GM21390 (cell line): ENCODE data around the gene ZDHHC11B.
"Not testable (repeated sequence)": the region's sequence is repeated elsewhere in the genome, so short reads cannot be mapped to it uniquely, and the experiment has no call there.

Experiments used
- ATAC-seq: cut with Tn5 transposase; IDR thresholded peaks from one replicate; pipeline ENCODE4 v1.9.1; 2021; ENCODE audit not compliant: unreplicated experiment

Gene ZDHHC11B

DNA sequence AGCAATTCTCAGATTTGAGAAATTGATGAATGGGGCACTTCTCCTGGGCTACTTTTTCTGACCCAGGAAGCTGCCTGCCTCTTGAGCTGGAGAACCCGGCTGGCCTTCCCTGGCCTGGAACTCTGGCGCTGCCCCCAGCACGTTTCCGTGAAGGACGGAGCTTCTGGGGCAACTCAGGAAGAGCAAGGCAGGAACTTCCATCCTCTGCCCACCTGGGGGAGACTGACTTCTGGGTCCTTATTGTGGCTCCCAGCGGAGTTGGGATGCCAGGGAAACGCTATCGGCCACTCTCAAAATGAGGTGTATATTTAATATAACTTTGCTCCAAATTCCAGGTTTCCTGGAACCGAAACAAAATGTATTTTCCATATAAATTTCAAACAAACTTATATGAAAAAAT, 57.4 kb downstream of the ZDHHC11B start:
- ATAC-seq: not testable (repeated sequence)

DNA sequence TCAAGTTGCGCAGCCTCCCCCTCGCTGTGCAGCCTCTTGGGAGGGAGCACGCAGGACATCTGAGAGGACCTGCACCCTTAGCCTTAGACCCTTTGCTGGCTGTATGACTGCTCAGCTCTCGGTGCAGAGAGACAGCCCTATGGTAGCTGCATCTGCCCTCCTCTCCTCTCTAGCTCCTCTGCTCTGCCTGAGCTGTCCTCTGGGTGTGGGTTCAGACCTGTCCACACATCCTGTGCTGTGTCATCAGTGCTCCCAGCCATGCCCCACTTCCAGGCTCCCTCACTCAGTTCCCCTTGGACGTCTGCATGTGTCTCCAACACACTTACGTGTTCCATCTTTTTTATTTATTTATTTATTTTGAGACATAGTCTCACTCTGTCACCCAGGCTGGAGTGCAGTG, 60.7 kb downstream of the ZDHHC11B start:
- not testable (repeated sequence) for ATAC-seq

DNA sequence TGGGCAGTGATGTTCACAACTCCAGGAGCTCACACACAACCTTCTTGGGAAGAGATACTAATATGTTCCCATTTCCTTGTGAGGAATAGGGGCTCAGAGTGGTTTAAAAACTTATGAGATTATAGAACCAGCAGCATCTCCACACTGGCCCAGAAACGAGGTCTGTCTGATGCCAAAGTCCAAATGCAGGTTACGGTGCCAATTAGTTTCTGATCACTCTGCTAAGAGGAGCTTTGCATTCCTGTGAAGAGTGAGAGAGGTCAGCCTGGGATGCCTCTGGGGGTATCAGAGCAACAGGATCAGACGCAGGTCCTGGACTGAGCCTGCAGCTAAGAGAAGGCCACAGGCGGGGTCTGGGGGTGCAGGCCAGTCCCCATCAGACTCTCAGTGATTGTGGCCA, 61.2 kb downstream of the ZDHHC11B start:
- not testable (repeated sequence) for ATAC-seq

DNA sequence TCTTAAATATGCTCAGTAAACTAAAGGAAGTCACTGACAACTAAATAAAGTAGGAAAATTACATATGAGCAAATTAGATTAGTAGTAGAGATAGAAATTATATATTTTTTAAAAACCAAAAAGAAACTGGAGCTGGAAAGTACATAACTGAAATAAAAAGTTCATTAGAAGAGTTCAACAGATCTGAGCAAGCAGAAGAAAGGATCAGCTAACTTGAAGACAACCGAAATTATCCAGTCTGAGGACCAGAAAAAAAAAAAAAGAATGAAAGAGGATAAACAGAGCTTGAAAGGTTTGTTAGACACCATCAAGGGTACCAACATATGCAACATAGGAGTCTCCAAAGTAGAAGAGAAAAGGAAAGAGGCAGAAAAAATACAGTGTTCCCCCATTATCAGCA, 65.2 kb downstream of the ZDHHC11B start:
- ATAC-seq: not testable (repeated sequence)

DNA sequence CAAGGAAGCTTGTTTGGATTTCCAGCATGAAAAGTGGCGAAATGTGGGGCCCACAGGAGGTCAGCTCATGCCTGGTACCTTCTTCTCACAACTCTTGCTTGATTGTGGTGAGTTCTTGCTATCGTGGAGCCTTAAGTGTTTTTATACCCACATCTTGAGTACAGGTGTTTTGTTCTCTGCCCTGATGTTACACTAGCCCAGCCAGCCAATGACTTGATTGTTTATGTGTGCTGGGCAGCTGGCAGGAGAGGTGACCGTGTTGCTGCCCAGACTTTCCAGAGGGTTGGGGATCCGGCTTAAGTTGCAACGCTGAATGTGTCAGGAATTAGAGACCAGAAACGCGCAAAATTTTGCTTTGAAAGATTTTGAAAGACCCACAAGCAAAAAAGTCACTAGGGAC, 67.4 kb downstream of the ZDHHC11B start:
- no peak for ATAC-seq

DNA sequence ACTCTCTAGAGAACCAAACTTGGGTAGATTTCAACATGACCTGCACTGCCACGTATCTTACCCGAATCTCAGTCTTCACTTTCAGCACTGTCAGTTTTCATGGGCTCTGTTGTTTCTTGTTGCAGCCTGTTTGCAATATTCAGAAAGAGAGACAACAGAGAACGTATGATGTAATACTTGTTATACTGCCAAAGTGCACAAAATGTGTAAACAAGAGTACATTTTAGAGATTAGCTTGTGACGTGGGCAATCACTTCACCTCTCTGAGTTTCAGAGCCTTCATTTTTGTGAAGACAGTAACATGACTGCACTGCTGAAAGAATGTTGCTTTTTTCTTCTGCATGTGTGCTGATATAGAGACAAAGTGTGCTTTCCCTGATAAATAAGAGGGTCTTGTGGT, 67.8 kb downstream of the ZDHHC11B start:
- ATAC-seq: not testable (repeated sequence)

DNA sequence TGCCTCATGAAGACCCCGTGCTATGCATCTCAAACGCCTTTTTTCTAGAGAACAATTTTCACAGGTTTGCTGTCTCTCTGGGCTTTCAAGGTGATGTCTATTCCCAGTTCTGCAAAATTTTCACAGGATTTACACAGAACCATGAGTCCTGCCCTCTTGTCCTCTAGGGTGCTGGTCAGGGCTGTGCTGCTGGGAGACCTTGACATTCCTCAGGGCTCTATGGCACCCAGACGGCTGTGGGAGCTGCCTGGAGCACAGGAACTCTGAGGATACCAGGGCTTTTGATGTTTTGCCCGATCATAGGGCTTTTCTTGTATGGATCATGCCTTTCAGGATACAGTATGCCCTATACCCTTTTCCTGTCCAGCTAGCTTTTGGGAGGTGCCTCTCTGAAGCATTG, 68.9 kb downstream of the ZDHHC11B start:
- not testable (repeated sequence) for ATAC-seq

DNA sequence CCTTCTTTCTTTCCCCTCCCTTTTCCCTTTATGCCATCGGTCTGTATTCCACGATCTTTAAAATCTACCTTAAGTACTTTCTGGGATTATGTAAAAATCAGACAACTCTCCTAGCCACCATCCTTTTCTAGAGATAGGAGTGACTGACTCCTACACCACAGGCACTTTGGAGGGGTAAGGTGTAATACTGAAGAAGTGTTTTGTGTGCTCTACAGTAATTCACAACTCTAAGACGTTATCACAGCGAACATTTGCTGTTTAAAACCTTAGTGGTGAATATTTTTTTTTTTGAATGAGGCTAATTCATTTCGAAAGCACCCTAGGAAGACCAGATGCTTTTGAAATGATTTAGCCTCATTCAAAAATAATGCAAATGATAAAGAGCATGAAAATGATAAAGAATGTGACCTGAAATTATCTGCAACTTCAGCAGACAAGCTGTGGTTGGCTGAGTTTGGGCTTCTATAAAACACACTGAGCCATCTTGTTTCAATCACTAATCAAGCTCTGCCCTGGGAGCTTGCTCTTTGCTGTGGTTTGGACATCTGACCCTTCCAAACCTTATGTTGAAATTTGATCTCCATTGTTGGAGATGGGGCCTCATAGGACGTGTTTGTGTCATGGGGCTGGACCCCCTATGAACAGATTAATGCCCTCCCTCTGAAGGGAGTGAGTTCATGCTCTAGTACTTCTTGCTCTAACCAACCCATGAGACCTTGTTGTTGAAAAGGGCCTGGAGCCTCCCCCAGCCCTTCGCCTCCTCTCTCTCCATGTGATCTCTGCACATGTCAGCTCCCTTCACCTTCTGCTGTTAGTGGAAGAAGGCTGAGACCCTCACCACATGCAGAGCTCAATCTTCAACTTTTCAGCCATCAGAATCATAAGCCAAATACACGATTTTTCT, 70.1 kb downstream of the ZDHHC11B start:
- ATAC-seq: not testable (repeated sequence)

DNA sequence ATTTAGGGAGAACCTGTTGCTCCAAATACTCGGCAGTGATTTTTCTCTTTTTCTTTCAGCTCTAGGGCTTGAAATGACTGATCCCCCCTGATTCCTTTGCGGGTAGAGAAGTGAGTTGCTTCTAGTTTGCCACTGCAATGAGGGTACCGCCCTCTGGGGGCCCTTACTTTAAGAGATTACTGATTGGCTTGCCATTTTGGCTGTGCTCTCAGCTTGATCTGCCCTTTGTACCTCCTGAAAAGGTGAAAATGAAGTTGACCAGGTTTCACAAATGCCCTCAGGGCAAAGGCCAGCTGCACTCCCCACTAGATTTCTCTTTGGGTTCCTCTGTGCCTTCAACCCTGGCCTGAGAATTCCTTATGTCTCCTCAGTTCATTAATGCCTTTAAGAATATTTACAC, 70.8 kb downstream of the ZDHHC11B start:
- ATAC-seq: not testable (repeated sequence)

DNA sequence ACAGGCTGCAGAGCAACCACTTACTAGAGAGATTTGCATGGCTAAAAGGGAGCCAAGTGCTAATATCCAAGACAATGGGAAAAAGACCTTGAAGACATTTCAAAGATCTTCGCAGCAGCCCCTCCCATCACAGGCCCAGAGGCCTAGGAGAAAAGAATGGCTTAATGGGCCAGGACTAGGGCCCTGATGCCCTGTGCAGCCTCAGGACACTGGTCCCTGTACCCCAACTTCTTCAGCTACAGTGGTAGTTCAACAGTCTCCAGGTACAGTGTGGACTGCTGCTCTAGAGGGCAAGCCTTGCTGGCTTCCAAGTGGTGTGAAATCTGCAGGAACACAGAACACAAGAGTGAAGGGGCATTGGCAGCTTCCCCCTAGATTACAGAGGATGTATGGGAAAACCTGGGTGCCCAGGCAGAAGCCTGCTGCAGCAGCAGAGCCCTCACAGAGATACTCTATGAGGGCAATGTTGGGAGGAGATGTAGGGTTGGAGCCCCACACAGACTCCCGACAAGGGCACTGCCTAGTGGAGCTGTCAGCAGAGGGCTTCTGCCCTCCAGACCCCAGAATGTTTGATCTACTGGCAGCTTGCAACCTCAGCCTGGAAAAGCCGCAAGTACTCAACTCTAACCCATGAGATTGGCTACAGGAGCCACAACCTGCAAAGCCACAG, 75.5 kb downstream of the ZDHHC11B start:
- ATAC-seq: not testable (repeated sequence)

DNA sequence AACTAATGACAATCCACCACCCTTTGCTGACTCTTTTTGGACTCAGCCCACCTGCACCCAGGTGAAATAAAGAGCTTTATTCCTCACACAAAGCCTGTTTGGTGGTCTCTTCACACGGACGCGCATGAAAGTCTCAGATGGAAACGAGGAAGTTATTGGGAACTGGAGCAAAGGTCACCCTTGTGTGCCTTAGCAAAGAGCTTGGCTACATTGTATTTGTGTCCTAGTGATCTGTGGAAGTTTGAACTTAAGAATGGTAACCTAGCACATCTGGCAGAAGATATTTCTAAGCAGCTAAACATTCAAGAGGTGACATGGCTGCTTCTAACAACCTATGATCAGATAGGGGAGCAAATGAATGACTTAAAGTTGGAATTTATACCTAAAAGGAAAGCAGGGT, 76.2 kb downstream of the ZDHHC11B start:
- ATAC-seq: not testable (repeated sequence)

DNA sequence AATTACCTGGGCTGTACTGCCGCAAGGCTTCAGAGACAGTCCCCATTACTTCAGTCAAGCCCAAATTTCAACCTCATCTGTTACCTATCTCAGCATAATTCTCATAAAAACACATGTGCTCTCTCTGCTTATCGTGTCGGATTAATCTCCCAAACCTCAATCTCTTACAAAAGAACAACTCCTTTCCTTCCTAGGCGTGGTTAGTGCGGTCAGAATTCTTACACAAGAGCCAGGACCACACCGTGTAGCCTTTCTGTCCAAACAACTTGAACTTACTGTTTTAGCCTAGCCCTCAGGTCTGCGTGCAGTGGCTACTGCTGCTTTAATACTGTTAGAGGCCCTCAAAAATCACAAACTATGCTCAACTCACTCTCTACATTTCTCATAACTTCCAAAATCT, 78.4 kb downstream of the ZDHHC11B start:
- not testable (repeated sequence) for ATAC-seq

DNA sequence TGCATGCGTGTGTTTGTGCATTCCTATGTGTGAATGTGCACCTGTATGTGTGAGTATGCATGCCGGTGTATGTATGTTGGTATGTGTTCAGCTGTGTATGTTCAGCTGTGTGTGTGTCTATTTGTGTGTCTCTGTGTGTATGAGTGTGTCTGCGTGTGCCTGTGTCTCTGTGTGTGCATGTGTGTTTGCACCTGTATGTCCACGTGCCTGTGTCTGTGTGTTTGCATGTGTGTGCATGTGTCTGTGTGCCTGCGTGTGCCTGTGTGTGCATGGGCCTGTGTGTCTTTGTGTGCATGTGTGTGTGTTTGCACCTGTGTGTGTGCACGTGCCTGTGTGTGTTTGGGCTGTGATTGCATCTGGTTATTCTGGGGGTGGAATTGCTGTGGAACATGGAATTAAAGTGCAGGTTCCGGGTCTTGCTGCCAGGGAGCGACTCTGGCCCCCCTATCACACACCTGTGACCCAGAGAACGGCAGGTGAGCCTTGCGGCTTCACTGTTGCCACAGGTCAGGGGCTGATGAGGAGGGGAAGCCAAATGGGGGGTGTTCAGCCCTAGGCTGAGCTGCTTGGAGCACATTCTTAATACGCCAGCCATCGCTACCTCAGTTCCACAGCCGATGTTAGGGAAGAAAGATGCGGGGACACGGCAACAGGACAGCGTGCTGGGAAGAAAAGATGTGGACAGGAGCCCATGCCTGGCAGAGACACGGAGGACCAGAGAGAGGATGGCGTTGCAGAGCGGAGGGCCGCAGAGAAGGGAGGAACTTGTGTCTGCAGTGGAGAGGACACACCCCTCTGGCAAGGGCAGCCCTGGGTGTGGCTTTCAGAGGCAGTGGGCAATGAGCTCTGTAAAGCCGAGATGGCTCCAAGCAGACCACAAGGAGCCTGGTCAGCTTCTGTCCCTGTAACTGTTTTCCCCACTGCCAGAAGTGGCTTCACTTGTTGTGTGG, 87.5 kb downstream of the ZDHHC11B start:
- not testable (repeated sequence) for ATAC-seq

DNA sequence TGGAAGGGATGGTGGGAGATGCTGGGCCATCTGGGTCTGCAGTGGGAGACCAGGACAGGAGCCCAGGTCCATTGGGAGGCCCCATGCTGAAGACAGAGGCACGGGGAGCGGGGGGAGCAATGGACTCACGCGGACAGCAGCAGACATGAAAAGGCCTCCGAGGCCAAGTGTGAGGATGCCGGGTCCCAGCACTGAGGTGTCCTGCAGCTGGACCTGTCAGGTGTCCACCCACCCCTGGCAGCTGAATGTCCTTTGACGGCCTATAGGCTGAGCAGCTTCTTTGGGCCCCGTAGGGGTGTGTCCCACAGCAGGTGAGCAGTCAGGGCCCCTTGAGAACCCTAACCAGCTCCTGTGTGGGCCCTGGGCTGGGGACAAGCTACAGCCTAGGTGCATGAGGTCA, 88.3 kb downstream of the ZDHHC11B start:
- not testable (repeated sequence) for ATAC-seq

DNA sequence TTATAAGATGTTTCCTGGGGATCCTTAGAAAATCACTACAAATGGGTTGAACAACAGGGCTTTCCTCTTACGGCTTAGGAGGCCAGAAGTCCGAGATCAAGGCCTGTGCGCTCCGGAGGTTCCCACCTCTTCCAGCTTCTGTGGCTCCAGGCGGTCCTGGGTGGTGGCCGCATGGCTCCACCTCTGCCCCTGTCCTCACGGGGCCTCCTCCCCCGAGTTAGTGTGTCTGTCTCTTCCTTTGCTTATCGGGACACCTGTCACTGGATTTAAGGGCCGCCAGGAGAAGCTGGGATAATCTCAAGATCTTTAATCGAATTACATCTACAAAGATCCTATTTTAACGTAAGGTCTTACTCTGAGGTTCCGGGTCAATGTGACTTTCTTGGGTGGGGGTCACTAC, 89.1 kb downstream of the ZDHHC11B start:
- ATAC-seq: not testable (repeated sequence)

DNA sequence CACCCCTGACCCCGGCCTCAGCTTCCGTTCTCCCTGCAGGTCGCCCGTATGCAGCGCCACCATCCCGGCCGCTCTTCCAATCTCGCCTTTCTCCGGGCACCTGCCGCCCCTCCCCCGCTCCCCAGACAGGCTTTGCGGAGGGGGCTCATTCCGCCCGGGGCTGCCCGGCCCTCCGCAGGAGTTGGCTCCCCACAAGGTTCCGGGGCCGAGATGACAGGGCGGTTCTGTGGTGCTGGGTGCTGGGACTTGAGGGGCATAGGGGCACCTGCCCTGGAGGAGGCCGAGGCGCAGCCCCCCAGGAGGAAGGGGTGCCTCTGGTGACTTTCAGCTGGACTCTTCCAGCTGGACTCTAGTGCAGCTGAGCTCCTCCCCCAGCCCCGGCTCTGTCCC, 90.5 kb downstream of the ZDHHC11B start:
- not testable (repeated sequence) for ATAC-seq

DNA sequence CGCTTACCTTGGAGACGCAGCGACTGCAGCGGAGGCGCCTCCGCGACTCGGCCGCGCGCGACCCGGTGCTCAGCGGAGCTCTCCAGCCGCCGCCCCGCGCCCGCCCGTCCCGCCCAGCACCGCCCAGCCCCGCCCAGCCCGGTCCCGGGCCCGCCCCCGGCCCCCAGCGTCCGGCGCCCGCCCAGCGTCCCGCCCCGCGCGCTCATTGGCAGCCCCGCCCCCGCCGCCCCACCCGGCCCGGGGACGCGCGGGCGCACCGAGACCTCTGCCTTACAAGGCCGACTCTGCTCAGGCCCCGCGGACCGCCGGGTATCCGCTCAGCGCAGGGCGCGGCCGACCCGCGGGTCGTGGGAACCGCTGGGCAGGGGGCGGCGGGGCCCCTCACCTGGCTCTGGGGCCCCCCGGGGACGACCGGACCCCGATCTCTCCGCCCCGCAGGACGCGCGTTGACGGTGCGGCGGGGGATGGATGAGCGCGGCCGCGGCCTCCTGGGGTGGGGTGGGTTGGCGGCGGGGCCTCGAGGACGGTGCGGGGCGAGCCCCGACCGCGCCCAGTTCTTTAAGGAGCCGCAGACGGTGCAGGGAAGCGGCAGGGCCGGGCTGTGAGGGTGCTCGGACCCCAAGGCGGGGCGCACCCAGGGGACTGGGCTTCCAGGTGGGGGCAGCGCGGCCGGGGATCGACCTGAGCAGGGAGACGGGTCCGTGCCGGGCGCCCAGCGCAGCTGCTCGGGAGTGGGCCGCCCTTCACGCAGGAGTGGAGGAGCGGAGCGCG, 91.1 kb downstream of the ZDHHC11B start, which contains the start of gene TPPP:
Gene TPPP, minus strand, starts transcription at position 82 of the 771 bp plus-strand sequence. CDS start 15,292 bp downstream, outside the sequence.
- peak; percentile 60 for ATAC-seq

DNA sequence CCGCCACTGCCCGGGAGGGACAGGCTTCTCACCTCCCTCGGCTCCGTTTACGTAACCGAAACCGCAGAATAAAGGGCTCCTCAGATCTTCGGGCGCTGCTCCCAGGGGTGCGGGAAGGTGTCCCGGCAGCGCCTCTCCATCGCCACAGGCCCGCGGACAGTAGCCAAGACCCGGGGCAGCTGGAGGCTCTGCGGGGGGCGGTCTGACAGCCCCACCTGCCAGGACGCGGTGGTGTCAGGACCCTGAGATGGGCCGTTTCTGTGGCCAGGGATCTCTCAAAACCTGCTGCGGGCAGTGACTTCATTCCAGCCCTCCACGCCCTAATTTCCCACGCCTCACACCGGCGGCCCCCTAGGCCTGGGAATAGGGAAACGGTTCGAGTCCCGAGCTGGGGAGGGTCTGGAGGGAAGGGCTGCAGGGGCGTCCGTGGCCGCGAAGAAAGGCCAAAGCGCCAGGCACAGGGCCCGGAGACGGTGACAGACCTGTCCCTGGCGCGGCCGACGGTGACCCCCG, 91.9 kb downstream of the ZDHHC11B start:
- ATAC-seq: peak; percentile 22

DNA sequence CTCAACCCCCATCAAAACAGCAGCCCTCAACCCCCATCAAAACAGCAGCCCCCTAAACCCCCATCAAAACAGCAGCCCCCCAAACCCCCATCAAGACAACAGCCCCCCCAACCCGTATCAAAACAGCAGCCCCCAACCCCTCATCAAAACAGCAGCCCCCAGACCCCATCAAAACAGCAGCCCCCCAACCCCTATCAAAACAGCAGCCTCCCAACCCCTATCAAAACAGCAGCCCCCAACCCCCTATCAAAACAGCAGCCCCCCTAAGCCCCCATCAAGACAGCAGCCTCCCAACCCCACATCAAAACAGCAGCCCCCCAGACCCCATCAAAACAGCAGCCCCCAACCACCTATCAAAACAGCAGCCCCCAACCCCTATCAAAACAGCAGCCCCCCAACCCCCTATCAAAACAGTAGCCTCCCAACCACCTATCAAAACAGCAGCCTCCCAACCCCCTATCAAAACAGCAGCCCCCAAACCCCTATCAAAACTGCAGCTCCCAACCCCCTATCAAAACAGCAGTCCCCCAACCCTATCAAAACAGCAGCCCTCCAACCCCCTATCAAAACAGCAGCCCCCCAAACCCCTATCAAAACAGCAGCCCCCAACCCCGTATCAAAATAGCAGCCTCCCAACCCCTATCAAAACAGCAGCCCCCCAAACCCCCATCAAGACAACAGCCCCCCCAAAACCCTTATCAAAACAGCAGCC, 92.6 kb downstream of the ZDHHC11B start:
- no peak for ATAC-seq
